Cardiac fibroblast (primary cell): ENCODE measurements around the gene FSIP1.
A peak's percentile ranks its signal among the peaks of the same experiment; 100 is the strongest.

Source experiments
- DNase-seq, 2 donors: peaks; one replicate each; pipeline versions ENCODE4 v3.0.0 to v3.0.0-alpha.2; 2010; ENCODE audit warnings: low read depth in 2 of 2
- H3K4me3 ChIP-seq, 2 donors: replicated peaks in 1 of 2; 1 replicate in 1 of 2; 2 replicates in 1 of 2; pipeline ENCODE4 v1.5.1; 2011; ENCODE audit warnings: low read depth in 2 of 2, low read length in 2 of 2, mild to moderate bottlenecking in 2 of 2, moderate library complexity in 1 of 2
- TF ChIP-seq, protein P1 (sequence below): IDR thresholded peaks from one replicate; pipeline ENCODE4 v1.5.1; 2011; ENCODE audit warnings: low read depth, mild to moderate bottlenecking, low read length, inconsistent platforms

FSIP1 gene

DNA sequence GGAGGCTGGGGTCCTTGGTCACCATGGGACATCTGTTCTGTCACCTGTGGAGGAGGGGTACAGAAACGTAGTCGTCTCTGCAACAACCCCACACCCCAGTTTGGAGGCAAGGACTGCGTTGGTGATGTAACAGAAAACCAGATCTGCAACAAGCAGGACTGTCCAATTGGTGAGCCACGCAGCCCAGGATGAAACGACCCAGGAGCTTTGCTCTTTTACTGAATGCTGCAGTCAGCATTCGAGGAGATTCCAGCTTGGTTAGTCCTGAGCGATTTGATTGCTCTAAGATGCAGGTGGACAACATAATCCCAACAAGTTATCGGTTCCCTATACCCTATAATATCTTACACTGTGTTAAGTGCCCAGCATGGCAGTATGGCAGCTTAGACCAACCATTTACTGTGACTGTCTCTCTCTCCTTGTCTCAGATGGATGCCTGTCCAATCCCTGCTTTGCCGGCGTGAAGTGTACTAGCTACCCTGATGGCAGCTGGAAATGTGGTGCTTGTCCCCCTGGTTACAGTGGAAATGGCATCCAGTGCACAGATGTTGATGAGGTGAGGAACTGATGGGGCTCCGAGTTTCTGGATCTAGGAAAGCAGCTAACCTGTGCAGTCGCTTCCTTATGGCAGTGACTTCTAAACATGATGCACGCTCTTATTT lies 194.0 kb downstream of the FSIP1 start:
- TF ChIP-seq, protein P1, sequence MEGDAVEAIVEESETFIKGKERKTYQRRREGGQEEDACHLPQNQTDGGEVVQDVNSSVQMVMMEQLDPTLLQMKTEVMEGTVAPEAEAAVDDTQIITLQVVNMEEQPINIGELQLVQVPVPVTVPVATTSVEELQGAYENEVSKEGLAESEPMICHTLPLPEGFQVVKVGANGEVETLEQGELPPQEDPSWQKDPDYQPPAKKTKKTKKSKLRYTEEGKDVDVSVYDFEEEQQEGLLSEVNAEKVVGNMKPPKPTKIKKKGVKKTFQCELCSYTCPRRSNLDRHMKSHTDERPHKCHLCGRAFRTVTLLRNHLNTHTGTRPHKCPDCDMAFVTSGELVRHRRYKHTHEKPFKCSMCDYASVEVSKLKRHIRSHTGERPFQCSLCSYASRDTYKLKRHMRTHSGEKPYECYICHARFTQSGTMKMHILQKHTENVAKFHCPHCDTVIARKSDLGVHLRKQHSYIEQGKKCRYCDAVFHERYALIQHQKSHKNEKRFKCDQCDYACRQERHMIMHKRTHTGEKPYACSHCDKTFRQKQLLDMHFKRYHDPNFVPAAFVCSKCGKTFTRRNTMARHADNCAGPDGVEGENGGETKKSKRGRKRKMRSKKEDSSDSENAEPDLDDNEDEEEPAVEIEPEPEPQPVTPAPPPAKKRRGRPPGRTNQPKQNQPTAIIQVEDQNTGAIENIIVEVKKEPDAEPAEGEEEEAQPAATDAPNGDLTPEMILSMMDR = no peak
- peak in 1 of 2 donors; percentile 66 for DNase-seq
- H3K4me3 ChIP-seq = no peak overlapping the region

DNA sequence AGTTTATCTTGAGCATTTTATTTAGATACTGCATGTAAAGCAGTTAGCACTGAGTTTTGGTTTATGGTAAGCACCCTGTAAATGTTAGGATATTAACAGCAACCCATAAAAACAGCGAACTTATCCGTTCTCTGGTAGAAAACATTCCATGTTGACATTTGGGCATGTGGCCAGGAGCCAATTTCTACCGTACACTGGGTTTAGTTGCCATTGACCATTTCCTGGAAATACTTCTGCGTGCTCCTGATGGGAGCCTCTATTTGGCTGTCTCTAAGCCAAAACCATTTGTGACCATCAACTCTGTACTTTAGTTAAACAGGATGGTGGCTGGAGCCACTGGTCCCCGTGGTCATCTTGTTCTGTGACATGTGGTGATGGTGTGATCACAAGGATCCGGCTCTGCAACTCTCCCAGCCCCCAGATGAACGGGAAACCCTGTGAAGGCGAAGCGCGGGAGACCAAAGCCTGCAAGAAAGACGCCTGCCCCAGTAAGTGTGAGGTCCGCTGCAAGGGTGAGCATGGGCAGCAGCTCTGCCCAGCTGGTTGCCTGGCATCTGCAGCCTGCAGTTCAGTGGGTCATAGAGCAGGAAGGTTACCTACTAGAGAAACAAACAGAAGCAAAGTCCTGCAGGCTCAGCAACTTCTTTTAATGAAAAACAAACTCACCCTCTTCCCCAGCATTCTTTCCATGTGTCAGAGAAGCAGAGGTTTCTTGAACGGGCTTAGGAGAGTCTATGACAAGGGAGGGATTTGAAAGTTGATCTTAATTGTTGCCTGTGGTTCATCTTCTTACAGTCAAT lies 194.7 kb downstream of the FSIP1 start:
- H3K4me3 ChIP-seq = no peak overlapping the region
- TF ChIP-seq, protein P1 = no peak
- peak; percentile 37 to 76 for DNase-seq

DNA sequence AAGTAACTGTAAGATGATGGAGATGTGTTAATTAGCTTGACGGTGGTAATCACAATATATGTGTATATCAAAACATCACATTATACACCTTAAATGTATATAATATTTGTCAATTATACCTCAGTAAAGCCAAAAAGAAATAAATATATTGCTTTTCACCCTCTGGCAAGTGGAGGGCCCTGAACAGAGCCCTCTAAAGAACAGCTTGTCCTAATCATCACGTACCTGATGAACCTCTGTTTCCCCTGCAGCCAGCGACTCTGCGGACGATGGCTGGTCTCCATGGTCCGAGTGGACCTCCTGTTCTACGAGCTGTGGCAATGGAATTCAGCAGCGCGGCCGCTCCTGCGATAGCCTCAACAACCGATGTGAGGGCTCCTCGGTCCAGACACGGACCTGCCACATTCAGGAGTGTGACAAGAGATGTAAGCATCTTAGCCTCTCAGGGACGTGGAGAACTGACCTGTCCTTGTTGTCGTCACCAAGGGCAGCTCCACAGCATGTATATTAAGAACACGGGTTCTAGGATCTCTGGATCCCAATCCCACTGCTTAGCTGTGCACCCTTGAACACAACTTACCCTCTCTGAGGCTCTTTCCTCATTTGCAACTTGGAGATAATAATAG lies 195.4 kb downstream of the FSIP1 start:
- DNase-seq = no peak
- H3K4me3 ChIP-seq = no peak overlapping the region
- TF ChIP-seq, protein P1 = no peak

DNA sequence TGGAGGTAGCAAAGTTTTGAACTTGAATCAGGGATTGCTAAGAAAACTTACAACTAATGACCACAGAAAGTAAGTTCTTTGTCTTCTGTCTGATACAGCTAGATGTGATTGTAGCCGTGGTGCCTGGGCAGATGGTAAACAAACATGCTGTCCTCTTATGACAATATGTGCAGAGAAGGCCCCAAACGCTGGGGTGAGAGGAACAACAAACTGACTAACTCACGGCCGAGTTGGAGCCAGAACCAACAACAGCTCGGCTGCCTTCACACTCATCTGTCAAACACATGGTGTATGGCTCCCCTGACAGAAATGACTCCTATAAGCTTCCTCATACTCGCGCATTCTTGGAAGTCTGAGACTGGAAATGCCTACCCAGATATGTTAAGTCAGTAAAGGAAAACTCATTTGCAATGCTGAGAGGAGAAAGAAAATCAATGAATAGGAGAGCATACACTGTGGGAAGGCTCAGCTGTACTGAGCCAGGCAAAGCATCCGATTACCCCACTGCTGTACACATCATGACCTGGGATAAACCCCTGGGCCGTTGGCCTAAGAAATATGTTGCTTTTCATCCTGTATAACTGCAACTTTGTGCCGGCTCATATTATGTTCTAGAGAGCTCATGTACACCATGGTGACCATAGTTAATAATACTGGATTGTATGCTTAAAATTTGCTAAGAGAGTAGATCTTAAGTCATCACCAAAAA lies 196.1 kb downstream of the FSIP1 start:
- DNase-seq = peak; percentile 80 to 86
- no peak overlapping the region for H3K4me3 ChIP-seq
- TF ChIP-seq, protein P1 = no peak

DNA sequence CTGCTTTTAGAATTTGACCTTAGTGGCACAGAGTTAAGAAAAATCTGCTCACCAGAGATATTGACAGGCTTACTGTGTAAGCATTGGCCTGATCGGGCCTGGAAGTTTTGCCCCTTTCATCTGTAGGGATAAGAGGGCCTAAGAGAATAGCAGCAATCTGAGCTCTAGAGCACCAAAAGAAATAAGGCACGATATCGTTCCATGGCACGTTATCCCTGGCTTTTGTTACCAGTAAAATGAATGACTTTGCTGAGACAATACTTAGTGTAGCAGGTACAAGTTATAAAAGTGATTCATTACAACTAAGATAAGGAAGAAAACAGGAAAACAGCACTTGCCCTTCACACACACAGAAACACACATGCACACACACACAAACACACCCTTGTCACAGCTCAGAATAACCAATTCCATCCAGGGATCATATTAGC lies 196.8 kb downstream of the FSIP1 start:
- TF ChIP-seq, protein P1 = no peak
- peak in 1 of 2 donors; percentile 64 for DNase-seq
- no peak overlapping the region for H3K4me3 ChIP-seq

DNA sequence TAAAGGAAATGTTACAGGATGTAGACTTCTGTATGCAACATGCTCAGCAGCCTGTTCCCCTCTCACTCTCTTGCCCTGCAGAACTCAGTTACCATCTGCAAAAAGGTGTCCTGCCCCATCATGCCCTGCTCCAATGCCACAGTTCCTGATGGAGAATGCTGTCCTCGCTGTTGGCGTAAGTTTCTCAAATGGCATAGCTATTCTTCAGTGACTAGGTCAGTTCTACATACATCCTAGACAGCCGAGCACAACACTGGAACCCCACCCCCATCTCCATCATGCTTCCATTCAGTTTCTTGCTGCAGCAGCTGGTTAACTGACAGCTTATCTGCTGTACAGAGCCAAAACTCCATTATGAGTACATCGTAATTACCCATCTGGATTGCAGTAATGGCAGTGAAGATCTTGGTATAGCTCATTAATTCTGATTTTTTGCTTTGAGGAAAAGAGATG lies 197.2 kb downstream of the FSIP1 start:
- peak overlapping the region in 1 of 2 donors; percentile 19 for H3K4me3 ChIP-seq
- DNase-seq = peak in 1 of 2 donors; percentile 72
- TF ChIP-seq, protein P1 = no peak
